ENCODE data around the gene MED31. TPM values are rescaled to one million over a fixed set of nuclear protein-coding genes. Genes with fewer than 3 reads are reported as not detected.
"Not testable (repeated sequence)": the region's sequence is repeated elsewhere in the genome, so short reads cannot be mapped to it uniquely, and the experiment has no call there.

The MED31 gene
- total RNA-seq, 3 donors from 2014 or later (not counting 1 experiment from before 2014, with no cell fraction given): 8.3 to 26.1 (median 19.1) TPM

GRCh38 chr17:6668219-6668618 is 16.8 kb upstream of the MED31 start:
- no peak overlapping the region for H3K4me3 Mint-ChIP-seq
- DNase-seq (no peak), ATAC-seq (no peak)
- no peak overlapping the region for H3K4me3 ChIP-seq (ENCODE audit: low read length)
- no peaks in the 10 kb centered on the region for H3K9me3 Mint-ChIP-seq
- no peaks in the 10 kb centered on the region for H3K27me3 ChIP-seq (ENCODE audit: control insufficient read depth, insufficient read depth, low read length)
- intact Hi-C loops (cut with micrococcal nuclease): no loop called here
- H3K27me3 Mint-ChIP-seq (ENCODE audit: low read depth in 2 of 2): peaks cover 19 to 21% of the 10 kb centered on the region in 2 donors
- no peaks in the 10 kb centered on the region for H3K9me3 ChIP-seq (ENCODE audit: control insufficient read depth, insufficient read depth, low read length)
- H3K27ac ChIP-seq (ENCODE audit: low read length): no peak overlapping the region
- no peaks in the 10 kb centered on the region for H3K36me3 ChIP-seq (ENCODE audit: control insufficient read depth, insufficient read depth, low read length)
- H3K36me3 Mint-ChIP-seq: no peaks in the 10 kb centered on the region
- TF ChIP-seq CTCF (IDR thresholded peaks at IDR 0.05): no peak
- peaks cover 3% of the 10 kb centered on the region for H3K4me1 ChIP-seq (ENCODE audit: control insufficient read depth, insufficient read depth, low read length)
- no peaks in the 10 kb centered on the region for H3K4me1 Mint-ChIP-seq
- 93% methylated on average over 17 of the region's 17 CpGs for WGBS (ENCODE audit: insufficient coverage)
- no peak overlapping the region for H3K27ac Mint-ChIP-seq

DNA sequence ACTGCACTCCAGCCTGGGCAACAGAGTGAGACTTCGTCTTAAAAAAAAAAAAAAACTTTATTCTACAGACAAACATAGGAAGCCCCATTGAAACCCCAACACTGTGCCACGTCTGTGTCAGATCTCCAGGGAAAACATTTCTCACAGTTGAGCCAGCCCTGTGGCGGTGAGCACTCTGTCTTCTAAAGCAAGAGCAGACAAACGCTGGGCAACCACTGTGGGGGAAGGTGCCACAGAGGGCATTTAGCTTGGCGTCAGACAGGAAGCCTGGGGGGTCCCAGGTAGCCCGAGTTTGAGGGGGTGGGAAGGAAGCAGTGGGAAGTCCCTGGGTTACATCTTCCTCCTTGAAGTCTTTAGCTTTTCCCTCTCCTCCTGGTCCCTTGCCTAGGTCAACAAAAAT is 16.1 kb upstream of the MED31 start:
- intact Hi-C loops (cut with micrococcal nuclease): loop anchor here (2.0 kb wide), 1 partner anchor 337 kb away; no protein-coding TSS in a partner anchor
- Mint-ChIP-seq H3K4me3 (no peak overlapping the region), H3K4me1 (no peaks in the 10 kb centered on the region), H3K36me3 (no peaks in the 10 kb centered on the region), H3K9me3 (no peaks in the 10 kb centered on the region), H3K27ac (no peak overlapping the region), H3K27me3 (ENCODE audit: low read depth in 2 of 2) (peaks cover 26% of the 10 kb centered on the region in 2 donors)
- ATAC-seq: no peak
- no peak for TF ChIP-seq CTCF (IDR thresholded peaks at IDR 0.05)
- peaks cover 3% of the 10 kb centered on the region for H3K4me1 ChIP-seq (ENCODE audit: control insufficient read depth, insufficient read depth, low read length)
- no peaks in the 10 kb centered on the region for H3K36me3 ChIP-seq (ENCODE audit: control insufficient read depth, insufficient read depth, low read length)
- no peak overlapping the region for H3K27ac ChIP-seq (ENCODE audit: low read length)
- no peak overlapping the region for H3K4me3 ChIP-seq (ENCODE audit: low read length)
- 21% methylated on average over 6 of the region's 6 CpGs for WGBS (ENCODE audit: insufficient coverage)
- no peaks in the 10 kb centered on the region for H3K9me3 ChIP-seq (ENCODE audit: control insufficient read depth, insufficient read depth, low read length)
- H3K27me3 ChIP-seq (ENCODE audit: control insufficient read depth, insufficient read depth, low read length): peaks cover 4% of the 10 kb centered on the region
- DNase-seq: no peak

GRCh38 chr17:6666557-6666956 is 15.2 kb upstream of the MED31 start:
- H3K9me3 Mint-ChIP-seq: no peaks in the 10 kb centered on the region
- Histone ChIP-seq H3K27ac (ENCODE audit: low read length) (no peak overlapping the region), H3K36me3 (ENCODE audit: control insufficient read depth, insufficient read depth, low read length) (no peaks in the 10 kb centered on the region), H3K27me3 (ENCODE audit: control insufficient read depth, insufficient read depth, low read length) (peaks cover 5% of the 10 kb centered on the region), H3K9me3 (ENCODE audit: control insufficient read depth, insufficient read depth, low read length) (no peaks in the 10 kb centered on the region), H3K4me3 (ENCODE audit: low read length) (no peak overlapping the region), H3K4me1 (ENCODE audit: control insufficient read depth, insufficient read depth, low read length) (peaks cover 3% of the 10 kb centered on the region)
- no peak overlapping the region for H3K27ac Mint-ChIP-seq
- 86% methylated on average over 6 of the region's 6 CpGs for WGBS (ENCODE audit: insufficient coverage)
- intact Hi-C loops (cut with micrococcal nuclease): loop anchor here (2.0 kb wide), 1 partner anchor 338 kb away; no protein-coding TSS in a partner anchor
- H3K27me3 Mint-ChIP-seq (ENCODE audit: low read depth in 2 of 2): peaks cover 31 to 33% of the 10 kb centered on the region in 2 donors
- no peaks in the 10 kb centered on the region for H3K4me1 Mint-ChIP-seq
- DNase-seq (no peak), ATAC-seq (no peak)
- TF ChIP-seq CTCF (IDR thresholded peaks at IDR 0.05): no peak
- H3K36me3 Mint-ChIP-seq: no peaks in the 10 kb centered on the region
- no peak overlapping the region for H3K4me3 Mint-ChIP-seq

DNA sequence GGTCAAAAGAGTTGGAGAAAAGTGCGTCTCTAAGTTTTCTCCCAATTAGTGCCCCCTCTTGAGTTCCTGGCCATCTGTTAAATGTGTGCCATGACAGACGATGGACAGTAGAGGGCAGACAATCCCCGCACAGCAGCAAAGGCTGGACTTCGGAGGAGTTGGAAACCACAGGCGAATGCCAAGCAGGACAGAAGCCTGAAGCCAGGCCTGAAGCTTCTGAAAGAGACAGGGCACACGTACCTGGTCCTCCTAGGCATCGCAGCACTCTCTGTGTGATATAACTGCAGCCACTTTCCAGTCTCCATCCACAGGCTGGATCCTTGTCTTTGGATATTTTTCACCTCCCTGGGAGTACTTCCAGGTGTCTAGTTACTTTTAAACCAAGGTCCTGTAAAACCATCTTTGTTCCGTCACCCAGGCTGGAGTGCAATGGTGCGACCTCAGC is 14.7 kb upstream of the MED31 start:
- intact Hi-C loops (cut with micrococcal nuclease): loop anchor here (2.0 kb wide), 1 partner anchor 339 kb away; no protein-coding TSS in a partner anchor
- Mint-ChIP-seq H3K36me3 (no peaks in the 10 kb centered on the region), H3K4me1 (peaks cover 0 to under 1% of the 10 kb centered on the region in 2 donors), H3K27ac (no peak overlapping the region), H3K4me3 (no peak overlapping the region), H3K27me3 (ENCODE audit: low read depth in 2 of 2) (peaks cover 34 to 37% of the 10 kb centered on the region in 2 donors), H3K9me3 (no peaks in the 10 kb centered on the region)
- TF ChIP-seq CTCF (IDR thresholded peaks at IDR 0.05): peak; percentile 81
- no peak overlapping the region for H3K27ac ChIP-seq (ENCODE audit: low read length)
- peak; percentile 39 to 71 for DNase-seq
- 24% methylated on average over 9 of the region's 9 CpGs for WGBS (ENCODE audit: insufficient coverage)
- H3K9me3 ChIP-seq (ENCODE audit: control insufficient read depth, insufficient read depth, low read length): no peaks in the 10 kb centered on the region
- no peaks in the 10 kb centered on the region for H3K36me3 ChIP-seq (ENCODE audit: control insufficient read depth, insufficient read depth, low read length)
- H3K4me1 ChIP-seq (ENCODE audit: control insufficient read depth, insufficient read depth, low read length): peaks cover 7% of the 10 kb centered on the region
- H3K4me3 ChIP-seq (ENCODE audit: low read length): no peak overlapping the region
- peak; percentile 74 to 92 (median 90) for ATAC-seq
- peaks cover 5% of the 10 kb centered on the region for H3K27me3 ChIP-seq (ENCODE audit: control insufficient read depth, insufficient read depth, low read length)

GRCh38 chr17:6663200-6663599 is 11.8 kb upstream of the MED31 start:
- ATAC-seq; H3K36me3 ChIP-seq (ENCODE audit: control insufficient read depth, insufficient read depth, low read length); H3K36me3 Mint-ChIP-seq; H3K4me3 Mint-ChIP-seq; H3K9me3 ChIP-seq (ENCODE audit: control insufficient read depth, insufficient read depth, low read length); DNase-seq; H3K4me3 ChIP-seq (ENCODE audit: low read length); H3K27ac Mint-ChIP-seq; H3K9me3 Mint-ChIP-seq; intact Hi-C loops (cut with micrococcal nuclease); H3K27me3 ChIP-seq (ENCODE audit: control insufficient read depth, insufficient read depth, low read length); H3K27ac ChIP-seq (ENCODE audit: low read length): not testable (repeated sequence)
- H3K4me1 ChIP-seq (ENCODE audit: control insufficient read depth, insufficient read depth, low read length): peaks cover 16% of the 10 kb centered on the region
- WGBS (ENCODE audit: insufficient coverage): 94% methylated on average over 14 of the region's 14 CpGs
- Mint-ChIP-seq H3K27me3 (ENCODE audit: low read depth in 2 of 2) (peaks cover 39 to 54% of the 10 kb centered on the region in 2 donors), H3K4me1 (peaks cover 0 to 13% of the 10 kb centered on the region in 2 donors)

All from natural killer cell (primary cell).